ENCODE data around the gene PDE10A. TPM values are rescaled to one million over a fixed set of nuclear protein-coding genes. Genes with fewer than 3 reads are reported as not detected.

The PDE10A gene
- total and polyA plus RNA-seq, 4 experiments from 2014 or later, result not detected

DNA sequence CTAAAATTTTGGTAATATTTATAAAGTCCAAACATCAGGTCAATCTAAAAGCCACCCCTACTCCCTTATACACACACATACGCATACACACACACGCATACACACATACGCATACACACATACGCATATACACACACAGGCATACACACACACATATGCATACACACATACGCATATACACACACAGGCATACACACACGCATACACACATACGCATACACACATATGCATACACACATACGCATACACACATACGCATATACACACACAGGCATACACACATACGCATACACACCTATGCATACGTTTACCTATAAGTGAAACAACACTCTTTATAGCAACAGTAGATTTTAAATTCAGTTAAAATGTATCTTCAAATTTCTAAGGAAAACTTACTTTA is 240.8 kb downstream of the PDE10A start:
- CTCF ChIA-PET (ENCODE audit: partially characterized antibody), result no interaction called here
- intact Hi-C loops (cut with micrococcal nuclease), result no loop called here

DNA sequence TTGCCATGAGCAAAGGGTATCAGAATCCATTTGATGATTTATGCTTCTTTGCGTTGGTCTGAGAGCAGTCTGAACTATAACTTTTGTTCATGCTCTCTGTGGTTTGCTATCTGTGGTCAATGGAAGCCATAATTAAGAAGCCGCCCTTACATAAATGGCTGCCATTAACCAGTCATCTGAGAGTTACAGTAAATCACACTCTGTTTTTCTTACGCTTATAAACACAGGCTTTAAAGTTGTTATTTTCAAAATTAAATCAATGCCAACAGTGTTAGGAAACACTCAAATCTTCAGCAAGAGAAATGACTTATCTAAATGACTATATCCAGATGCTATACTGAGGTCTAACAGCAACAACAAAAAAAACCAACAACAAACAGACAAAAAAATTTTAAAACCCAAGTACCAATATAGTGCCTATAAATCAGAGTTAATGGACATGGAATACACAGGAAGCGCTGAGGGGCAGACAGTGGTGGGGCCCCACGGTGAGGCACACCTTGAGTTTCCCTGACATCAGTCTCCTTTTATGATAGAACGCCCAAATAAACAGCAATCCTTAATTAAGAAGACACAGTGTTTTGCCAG is 245.7 kb downstream of the PDE10A start:
- H3K36me3 ChIP-seq (ENCODE audit: insufficient read depth, low read length), result no peaks in the 10 kb centered on the region
- intact Hi-C loops (cut with micrococcal nuclease), result no loop called here
- POLR2A ChIA-PET (ENCODE audit: partially characterized antibody), result no interaction called here
- no peaks in the 10 kb centered on the region for H3K4me1 ChIP-seq (ENCODE audit: insufficient read depth, low read length)
- CTCF ChIA-PET (ENCODE audit: partially characterized antibody), result no interaction called here
- no peaks in the 10 kb centered on the region for H3K27me3 Mint-ChIP-seq
- H3K27ac Mint-ChIP-seq, result no peak overlapping the region
- H3K27me3 ChIP-seq (ENCODE audit: insufficient read depth, low read length), result no peaks in the 10 kb centered on the region
- no peak overlapping the region for H3K4me3 ChIP-seq (ENCODE audit: low read length in 2 of 2)
- no peaks in the 10 kb centered on the region for H3K9me3 ChIP-seq (ENCODE audit: control insufficient read depth in 1 of 2, low read length in 2 of 2)
- H3K4me1 Mint-ChIP-seq, result no peaks in the 10 kb centered on the region
- peaks cover 0 to 2% (median 0%) of the 10 kb centered on the region in 8 donors for H3K9me3 Mint-ChIP-seq
- no peak overlapping the region for H3K27ac ChIP-seq (ENCODE audit: low read depth, low read length)
- no peak overlapping the region for H3K4me3 Mint-ChIP-seq
- no peaks in the 10 kb centered on the region for H3K36me3 Mint-ChIP-seq
- no peak for DNase-seq

More for the DNA sequence above, 240.8 kb downstream of the PDE10A start:
- Histone ChIP-seq H3K9me3 (ENCODE audit: control insufficient read depth in 1 of 2, low read length in 2 of 2) (no peaks in the 10 kb centered on the region), H3K27ac (ENCODE audit: low read depth, low read length) (no peak overlapping the region), H3K27me3 (ENCODE audit: insufficient read depth, low read length) (no peaks in the 10 kb centered on the region), H3K36me3 (ENCODE audit: insufficient read depth, low read length) (no peaks in the 10 kb centered on the region), H3K4me3 (ENCODE audit: low read length in 2 of 2) (no peak overlapping the region), H3K4me1 (ENCODE audit: insufficient read depth, low read length) (no peaks in the 10 kb centered on the region)
- Mint-ChIP-seq H3K4me1 (no peaks in the 10 kb centered on the region), H3K4me3 (no peak overlapping the region), H3K36me3 (no peaks in the 10 kb centered on the region), H3K27ac (no peak overlapping the region), H3K9me3 (peaks cover 0 to 8% (median 0%) of the 10 kb centered on the region in 8 donors), H3K27me3 (no peaks in the 10 kb centered on the region)
- POLR2A ChIA-PET (ENCODE audit: partially characterized antibody), result no interaction called here
- no peak for DNase-seq

DNA sequence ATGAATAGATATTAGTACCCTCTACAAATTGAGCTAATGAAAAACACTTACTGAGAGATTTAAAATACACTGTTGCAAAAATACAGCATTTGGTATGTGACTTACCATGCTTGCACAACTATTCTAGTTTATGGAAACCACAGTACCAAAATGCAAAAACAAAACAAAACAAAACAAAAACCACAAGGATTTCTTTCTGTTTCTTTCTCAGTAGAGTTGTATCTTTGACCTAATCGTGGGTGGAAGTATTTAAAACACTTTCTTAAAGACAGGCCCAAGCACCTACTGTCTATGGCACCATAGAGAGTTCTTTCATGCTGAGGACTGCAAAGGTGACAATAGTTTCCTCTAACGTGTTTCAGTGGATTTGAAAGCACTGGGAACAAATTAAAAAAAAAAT is 258.3 kb downstream of the PDE10A start:
- Histone ChIP-seq H3K36me3 (ENCODE audit: insufficient read depth, low read length) (no peaks in the 10 kb centered on the region), H3K4me1 (ENCODE audit: insufficient read depth, low read length) (no peaks in the 10 kb centered on the region), H3K4me3 (ENCODE audit: low read length in 2 of 2) (no peak overlapping the region), H3K27me3 (ENCODE audit: insufficient read depth, low read length) (no peaks in the 10 kb centered on the region), H3K9me3 (ENCODE audit: control insufficient read depth in 1 of 2, low read length in 2 of 2) (no peaks in the 10 kb centered on the region), H3K27ac (ENCODE audit: low read depth, low read length) (no peak overlapping the region)
- H3K4me3 Mint-ChIP-seq, result no peak overlapping the region
- POLR2A ChIA-PET (ENCODE audit: partially characterized antibody), result no interaction called here
- H3K36me3 Mint-ChIP-seq, result no peaks in the 10 kb centered on the region
- intact Hi-C loops (cut with micrococcal nuclease), result no loop called here
- CTCF ChIA-PET (ENCODE audit: partially characterized antibody), result no interaction called here
- DNase-seq, result no peak
- H3K9me3 Mint-ChIP-seq, result peaks cover 0 to 5% (median 0%) of the 10 kb centered on the region in 8 donors
- H3K27me3 Mint-ChIP-seq, result no peaks in the 10 kb centered on the region
- no peaks in the 10 kb centered on the region for H3K4me1 Mint-ChIP-seq
- H3K27ac Mint-ChIP-seq, result no peak overlapping the region

DNA sequence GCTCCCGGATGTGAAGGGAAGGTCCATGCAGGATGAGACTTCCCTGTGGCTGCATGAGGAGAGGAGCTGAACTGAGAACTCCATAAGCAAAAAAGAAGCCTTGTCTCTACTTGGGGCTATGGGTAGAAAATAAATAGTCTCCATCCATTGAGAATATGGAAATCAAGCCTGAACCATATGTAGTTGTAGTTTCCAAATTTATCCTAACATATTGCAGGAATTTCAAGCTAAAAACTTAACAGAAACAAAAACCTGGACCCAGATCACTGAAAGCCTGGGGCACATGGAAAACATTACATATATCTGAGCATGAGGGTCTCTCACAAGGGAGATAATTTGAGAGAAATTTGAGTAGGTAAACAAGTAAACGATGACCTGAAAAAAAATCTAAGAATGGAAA is 258.7 kb downstream of the PDE10A start:
- CTCF ChIA-PET (ENCODE audit: partially characterized antibody), result no interaction called here
- Histone ChIP-seq H3K9me3 (ENCODE audit: control insufficient read depth in 1 of 2, low read length in 2 of 2) (no peaks in the 10 kb centered on the region), H3K4me1 (ENCODE audit: insufficient read depth, low read length) (no peaks in the 10 kb centered on the region), H3K27ac (ENCODE audit: low read depth, low read length) (no peak overlapping the region), H3K36me3 (ENCODE audit: insufficient read depth, low read length) (no peaks in the 10 kb centered on the region), H3K4me3 (ENCODE audit: low read length in 2 of 2) (no peak overlapping the region), H3K27me3 (ENCODE audit: insufficient read depth, low read length) (no peaks in the 10 kb centered on the region)
- Mint-ChIP-seq H3K9me3 (peaks cover 0 to 5% (median 0%) of the 10 kb centered on the region in 8 donors), H3K4me3 (no peak overlapping the region), H3K36me3 (no peaks in the 10 kb centered on the region), H3K27ac (no peak overlapping the region), H3K4me1 (no peaks in the 10 kb centered on the region), H3K27me3 (no peaks in the 10 kb centered on the region)
- intact Hi-C loops (cut with micrococcal nuclease), result no loop called here
- POLR2A ChIA-PET (ENCODE audit: partially characterized antibody), result no interaction called here
- no peak for DNase-seq

DNA sequence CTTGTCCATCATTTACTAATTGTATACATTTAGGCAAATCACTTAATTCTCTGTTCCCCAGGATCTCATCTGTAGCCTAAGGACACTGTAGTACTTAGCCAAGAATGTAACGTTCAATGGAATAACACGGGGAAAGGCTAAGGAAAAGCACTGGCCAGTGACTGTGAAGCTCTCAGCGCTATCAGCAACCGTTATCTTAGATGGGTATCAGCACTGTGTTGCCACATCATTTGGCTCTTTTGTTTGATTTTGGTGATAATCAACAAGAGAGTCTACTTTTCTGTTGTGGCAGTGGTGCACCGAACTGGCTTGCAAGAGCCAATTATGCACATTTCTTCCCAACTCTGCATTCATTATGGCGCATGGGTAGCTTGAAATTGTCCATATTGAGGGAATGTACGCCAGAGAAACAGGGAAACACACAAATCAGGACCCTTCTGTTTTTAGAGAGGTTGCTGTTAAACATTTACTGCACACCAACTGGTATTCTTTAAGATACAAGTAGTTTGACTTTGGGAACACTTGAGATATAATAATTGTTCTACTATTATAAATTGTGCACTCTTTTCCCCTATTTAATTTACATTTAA is 259.9 kb downstream of the PDE10A start:
- Mint-ChIP-seq H3K4me1 (no peaks in the 10 kb centered on the region), H3K4me3 (no peak overlapping the region), H3K36me3 (no peaks in the 10 kb centered on the region), H3K27me3 (no peaks in the 10 kb centered on the region), H3K9me3 (peaks cover 0 to 5% (median 0%) of the 10 kb centered on the region in 8 donors), H3K27ac (no peak overlapping the region)
- H3K27ac ChIP-seq (ENCODE audit: low read depth, low read length), result no peak overlapping the region
- POLR2A ChIA-PET (ENCODE audit: partially characterized antibody), result no interaction called here
- CTCF ChIA-PET (ENCODE audit: partially characterized antibody), result no interaction called here
- H3K27me3 ChIP-seq (ENCODE audit: insufficient read depth, low read length), result no peaks in the 10 kb centered on the region
- H3K36me3 ChIP-seq (ENCODE audit: insufficient read depth, low read length), result no peaks in the 10 kb centered on the region
- no peak overlapping the region for H3K4me3 ChIP-seq (ENCODE audit: low read length in 2 of 2)
- H3K9me3 ChIP-seq (ENCODE audit: control insufficient read depth in 1 of 2, low read length in 2 of 2), result no peaks in the 10 kb centered on the region
- DNase-seq, result no peak
- intact Hi-C loops (cut with micrococcal nuclease), result no loop called here
- no peaks in the 10 kb centered on the region for H3K4me1 ChIP-seq (ENCODE audit: insufficient read depth, low read length)

DNA sequence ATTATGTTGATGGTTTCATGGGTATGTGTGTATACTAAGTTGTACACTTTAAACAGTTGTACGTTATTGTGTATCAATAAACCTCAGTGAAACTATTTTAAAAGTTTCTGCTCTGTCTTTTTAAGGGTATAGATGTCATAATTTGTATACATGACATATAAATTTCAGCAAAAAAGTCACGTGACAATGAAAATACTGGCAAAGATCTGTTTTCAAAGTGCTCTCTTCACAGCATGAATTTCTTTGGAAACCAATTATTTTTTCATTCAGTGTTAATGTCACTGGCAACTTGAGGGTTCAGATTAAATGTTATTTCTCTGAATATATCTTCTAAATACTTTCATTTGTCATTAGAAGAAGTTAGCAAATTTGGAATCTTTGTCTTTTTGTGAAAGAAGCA is 261.9 kb downstream of the PDE10A start:
- H3K27ac Mint-ChIP-seq, result no peak overlapping the region
- no peak for DNase-seq
- peaks cover 0 to 5% (median under 1%) of the 10 kb centered on the region in 8 donors for H3K9me3 Mint-ChIP-seq
- Histone ChIP-seq H3K9me3 (ENCODE audit: control insufficient read depth in 1 of 2, low read length in 2 of 2) (no peaks in the 10 kb centered on the region), H3K4me1 (ENCODE audit: insufficient read depth, low read length) (no peaks in the 10 kb centered on the region), H3K27ac (ENCODE audit: low read depth, low read length) (no peak overlapping the region), H3K4me3 (ENCODE audit: low read length in 2 of 2) (no peak overlapping the region), H3K36me3 (ENCODE audit: insufficient read depth, low read length) (no peaks in the 10 kb centered on the region), H3K27me3 (ENCODE audit: insufficient read depth, low read length) (no peaks in the 10 kb centered on the region)
- no peaks in the 10 kb centered on the region for H3K4me1 Mint-ChIP-seq
- no peaks in the 10 kb centered on the region for H3K36me3 Mint-ChIP-seq
- no peak overlapping the region for H3K4me3 Mint-ChIP-seq
- CTCF ChIA-PET (ENCODE audit: partially characterized antibody), result no interaction called here
- intact Hi-C loops (cut with micrococcal nuclease), result no loop called here
- POLR2A ChIA-PET (ENCODE audit: partially characterized antibody), result no interaction called here
- H3K27me3 Mint-ChIP-seq, result no peaks in the 10 kb centered on the region

DNA sequence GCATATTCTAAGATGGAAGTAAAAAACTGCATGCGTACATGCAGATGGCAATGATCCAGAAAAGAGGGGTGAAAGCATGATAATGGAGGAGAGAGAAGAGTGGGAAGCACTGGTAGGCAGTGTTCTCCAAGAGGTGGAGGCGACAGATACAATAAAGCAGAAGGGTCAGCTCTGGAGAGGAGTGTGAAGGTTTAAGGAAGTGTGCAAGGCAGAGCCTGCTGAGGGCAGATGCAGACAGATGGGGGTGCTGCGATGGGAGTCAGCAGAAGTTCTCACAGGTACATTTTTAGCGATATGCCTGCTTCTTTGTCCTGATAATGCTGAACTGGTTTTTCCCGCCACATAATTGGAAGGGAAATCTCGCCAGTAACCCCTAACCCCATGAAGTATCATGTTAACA is 272.6 kb downstream of the PDE10A start:
- Mint-ChIP-seq H3K27me3 (no peaks in the 10 kb centered on the region), H3K4me3 (no peak overlapping the region), H3K36me3 (no peaks in the 10 kb centered on the region), H3K9me3 (peaks cover 2 to 9% (median 5%) of the 10 kb centered on the region in 8 donors), H3K4me1 (no peaks in the 10 kb centered on the region), H3K27ac (no peak overlapping the region)
- intact Hi-C loops (cut with micrococcal nuclease), result no loop called here
- H3K4me3 ChIP-seq (ENCODE audit: low read length in 2 of 2), result no peak overlapping the region
- no peaks in the 10 kb centered on the region for H3K27me3 ChIP-seq (ENCODE audit: insufficient read depth, low read length)
- ChIA-PET CTCF (ENCODE audit: partially characterized antibody) (no interaction called here), POLR2A (ENCODE audit: partially characterized antibody) (no interaction called here)
- H3K9me3 ChIP-seq (ENCODE audit: control insufficient read depth in 1 of 2, low read length in 2 of 2), result no peaks in the 10 kb centered on the region
- no peak for DNase-seq
- H3K36me3 ChIP-seq (ENCODE audit: insufficient read depth, low read length), result no peaks in the 10 kb centered on the region
- H3K4me1 ChIP-seq (ENCODE audit: insufficient read depth, low read length), result no peaks in the 10 kb centered on the region
- H3K27ac ChIP-seq (ENCODE audit: low read depth, low read length), result no peak overlapping the region

DNA sequence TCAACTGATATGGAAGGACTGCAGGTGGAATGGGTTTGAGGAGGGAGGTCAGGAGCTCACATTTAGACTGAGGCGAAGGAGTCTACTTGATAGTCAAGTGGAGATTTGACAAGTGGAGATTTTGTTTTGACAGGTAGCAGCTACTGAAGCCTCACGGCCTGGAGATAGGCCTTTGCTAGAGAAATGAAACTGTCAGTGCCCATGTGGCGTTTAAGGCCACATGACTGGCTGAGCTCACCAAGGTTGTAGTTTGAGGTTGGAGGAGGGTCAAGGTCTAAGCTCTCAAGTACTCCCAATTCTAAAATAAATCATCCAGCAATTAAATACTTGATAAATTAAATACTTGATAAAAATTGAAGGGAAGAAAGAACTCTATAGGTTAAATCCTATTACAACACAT is 273.5 kb downstream of the PDE10A start:
- Mint-ChIP-seq H3K4me3 (no peak overlapping the region), H3K27me3 (no peaks in the 10 kb centered on the region), H3K4me1 (no peaks in the 10 kb centered on the region), H3K36me3 (no peaks in the 10 kb centered on the region), H3K27ac (no peak overlapping the region), H3K9me3 (peaks cover 2 to 11% (median 6%) of the 10 kb centered on the region in 8 donors)
- ChIA-PET POLR2A (ENCODE audit: partially characterized antibody) (no interaction called here), CTCF (ENCODE audit: partially characterized antibody) (no interaction called here)
- no peaks in the 10 kb centered on the region for H3K36me3 ChIP-seq (ENCODE audit: insufficient read depth, low read length)
- H3K9me3 ChIP-seq (ENCODE audit: control insufficient read depth in 1 of 2, low read length in 2 of 2), result no peaks in the 10 kb centered on the region
- intact Hi-C loops (cut with micrococcal nuclease), result no loop called here
- no peak for DNase-seq
- no peaks in the 10 kb centered on the region for H3K4me1 ChIP-seq (ENCODE audit: insufficient read depth, low read length)
- H3K27ac ChIP-seq (ENCODE audit: low read depth, low read length), result no peak overlapping the region
- H3K4me3 ChIP-seq (ENCODE audit: low read length in 2 of 2), result no peak overlapping the region
- no peaks in the 10 kb centered on the region for H3K27me3 ChIP-seq (ENCODE audit: insufficient read depth, low read length)
